Mesenchymal stem cell (in vitro differentiated cells and primary cell): ENCODE measurements around the gene TAS2R19.

ENCODE experiments used
- DNase-seq: peaks from one replicate; pipeline ENCODE4 v3.0.0-alpha.2; 2013
- H2AFZ ChIP-seq: one replicate; pipeline ENCODE4 v1.6.1; 2013; ENCODE audit warnings: low read depth, mild to moderate bottlenecking, control low read depth, inconsistent platforms, low read length, moderate library complexity
- H2AK5ac ChIP-seq: 2 replicates; pipeline ENCODE4 v1.6.1; 2013; ENCODE audit warnings: low read length, moderate library complexity, mild to moderate bottlenecking, inconsistent platforms; ENCODE audit not compliant: severe bottlenecking
- H2BK120ac ChIP-seq: one replicate; pipeline ENCODE4 v1.6.1; 2013; ENCODE audit warnings: low read depth, mild to moderate bottlenecking, inconsistent platforms, low read length, moderate library complexity
- H2BK12ac ChIP-seq, 2 experiments: one replicate each; pipeline ENCODE4 v1.6.1; 2013; ENCODE audit warnings: inconsistent platforms in 2 of 2, low read length in 2 of 2, mild to moderate bottlenecking in 2 of 2, moderate library complexity in 2 of 2, control low read depth in 1 of 2
- H2BK15ac ChIP-seq: one replicate; pipeline ENCODE4 v1.6.1; 2013; ENCODE audit warnings: mild to moderate bottlenecking, low read depth, inconsistent platforms; ENCODE audit not compliant: poor library complexity, severe bottlenecking
- H2BK5ac ChIP-seq: 2 replicates; pipeline ENCODE4 v1.6.1; 2013; ENCODE audit warnings: low read depth, mild to moderate bottlenecking, low read length, control low read depth, inconsistent platforms; ENCODE audit not compliant: poor library complexity, severe bottlenecking
- H3K14ac ChIP-seq, 2 experiments: one replicate each; pipeline ENCODE4 v1.6.1; 2013; ENCODE audit warnings: inconsistent platforms in 2 of 2, low read length in 2 of 2, control low read depth in 1 of 2, mild to moderate bottlenecking in 1 of 2, moderate library complexity in 1 of 2
- H3K18ac ChIP-seq, 2 experiments: one replicate each; pipeline ENCODE4 v1.6.1; 2013; ENCODE audit warnings: inconsistent platforms in 2 of 2, low read length in 2 of 2, control low read depth in 1 of 2, low read depth in 1 of 2, mild to moderate bottlenecking in 1 of 2
- H3K23ac ChIP-seq, 2 experiments: one replicate each; pipeline ENCODE4 v1.6.1; 2013; ENCODE audit warnings: inconsistent platforms in 2 of 2, low read length in 2 of 2, mild to moderate bottlenecking in 2 of 2, moderate library complexity in 2 of 2, control low read depth in 1 of 2
- H3K27ac ChIP-seq: 2 replicates; pipeline ENCODE4 v1.5.1; 2013; ENCODE audit warnings: mild to moderate bottlenecking, moderate library complexity, low read length, control low read depth, inconsistent platforms; ENCODE audit not compliant: poor library complexity, severe bottlenecking
- H3K27me3 ChIP-seq, 2 experiments: 2 replicates each; pipeline versions ENCODE4 v1.6.1 to v1.7.0; 2013; ENCODE audit warnings: low read length in 2 of 2, mild to moderate bottlenecking in 2 of 2, moderate library complexity in 2 of 2, control low read depth in 1 of 2, inconsistent platforms in 1 of 2; ENCODE audit not compliant: control insufficient read depth in 1 of 2, insufficient read depth in 1 of 2
- H3K36me3 ChIP-seq, 2 experiments: 2 replicates each; pipeline versions ENCODE4 v1.6.1 to v1.7.0; 2013; ENCODE audit warnings: low read length in 2 of 2, control low read depth in 1 of 2, inconsistent platforms in 1 of 2, low read depth in 1 of 2, mild to moderate bottlenecking in 1 of 2; ENCODE audit not compliant: insufficient read depth in 2 of 2, control insufficient read depth in 1 of 2
- H3K4ac ChIP-seq, 2 experiments: one replicate each; pipeline ENCODE4 v1.6.1; 2013; ENCODE audit warnings: inconsistent platforms in 2 of 2, low read length in 2 of 2, mild to moderate bottlenecking in 2 of 2, moderate library complexity in 2 of 2, control low read depth in 1 of 2, low read depth in 1 of 2
- H3K4me1 ChIP-seq: 2 replicates; pipeline ENCODE4 v1.6.1; 2013; ENCODE audit warnings: low read depth, low read length, control low read depth; ENCODE audit not compliant: control insufficient read depth, insufficient read depth
- H3K4me2 ChIP-seq: 2 replicates; pipeline ENCODE4 v1.6.1; 2013; ENCODE audit warnings: low read length, mild to moderate bottlenecking, inconsistent platforms; ENCODE audit not compliant: poor library complexity, severe bottlenecking
- H3K4me3 ChIP-seq, 2 experiments: 2 replicates each; pipeline versions ENCODE4 v1.5.1 to v1.7.0; 2013; ENCODE audit warnings: low read length in 2 of 2, mild to moderate bottlenecking in 2 of 2, control low read depth in 1 of 2, low read depth in 1 of 2; ENCODE audit not compliant: insufficient read depth in 1 of 2
- H3K79me1 ChIP-seq: replicated peaks from 2 replicates; pipeline ENCODE4 v1.6.1; 2013; ENCODE audit warnings: mild to moderate bottlenecking, control low read depth, low read length, inconsistent platforms; ENCODE audit not compliant: poor library complexity, severe bottlenecking
- H3K9ac ChIP-seq: 2 replicates; pipeline ENCODE4 v1.7.0; 2013; ENCODE audit warnings: mild to moderate bottlenecking, low read length, moderate library complexity
- H3K9me3 ChIP-seq: 2 replicates; pipeline ENCODE4 v1.7.0; 2013; ENCODE audit warnings: mild to moderate bottlenecking, low read length; ENCODE audit not compliant: control insufficient read depth
- H4K8ac ChIP-seq: one replicate; pipeline ENCODE4 v1.6.1; 2013; ENCODE audit warnings: inconsistent platforms, mild to moderate bottlenecking, low read length, moderate library complexity
- H4K91ac ChIP-seq: one replicate; pipeline ENCODE4 v1.6.1; 2013; ENCODE audit warnings: mild to moderate bottlenecking, low read length, inconsistent platforms
- WGBS: methylation state at CpG from one replicate; pipeline ENCODE4 v1.1.7; 2013; ENCODE audit warnings: mixed read lengths; 5-methylcytosine and 5-hydroxymethylcytosine counted together

TAS2R19 gene

GRCh38 chr12:11023387-11023786 lies 967 bp upstream of the TAS2R19 start:
- Histone ChIP-seq H3K14ac (no peak overlapping the region), H3K9ac (no peak overlapping the region), H3K4me3 (no peak overlapping the region), H3K4me2 (no peak overlapping the region), H3K23ac (no peak overlapping the region), H4K91ac (no peak overlapping the region), H2BK12ac (no peak overlapping the region), H3K4ac (no peak overlapping the region), H2AFZ (no peak overlapping the region), H2BK5ac (no peak overlapping the region), H2BK15ac (no peak overlapping the region), H3K4me1 (no peaks in the 10 kb centered on the region), H2AK5ac (no peak overlapping the region), H4K8ac (no peak overlapping the region), H3K36me3 (peaks cover 10 to 20% of the 10 kb centered on the region in 2 experiments), H3K27me3 (no peaks in the 10 kb centered on the region), H3K27ac (no peak overlapping the region), H3K79me1 (peaks cover 13% of the 10 kb centered on the region), H3K18ac (no peak overlapping the region), H3K9me3 (peaks cover 3% of the 10 kb centered on the region), H2BK120ac (no peak overlapping the region)
- no peak for DNase-seq
- 95% methylated on average over 2 of the region's 2 CpGs for whole genome bisulfite sequencing

GRCh38 chr12:11016937-11017336 lies 5.5 kb downstream of the TAS2R19 start:
- Histone ChIP-seq H3K79me1 (peaks cover 18% of the 10 kb centered on the region), H4K91ac (no peak overlapping the region), H3K18ac (no peak overlapping the region), H4K8ac (no peak overlapping the region), H2BK120ac (no peak overlapping the region), H3K9ac (no peak overlapping the region), H2BK5ac (no peak overlapping the region), H3K4me3 (no peak overlapping the region), H3K27me3 (no peaks in the 10 kb centered on the region), H3K4ac (no peak overlapping the region), H2BK12ac (no peak overlapping the region), H3K4me2 (no peak overlapping the region), H3K23ac (no peak overlapping the region), H3K14ac (no peak overlapping the region), H2AK5ac (no peak overlapping the region), H2BK15ac (no peak overlapping the region), H3K9me3 (no peaks in the 10 kb centered on the region), H2AFZ (no peak overlapping the region), H3K4me1 (peaks cover 2% of the 10 kb centered on the region), H3K27ac (no peak overlapping the region), H3K36me3 (peaks cover 4 to 6% of the 10 kb centered on the region in 2 experiments)
- no CpG with 5 or more reads among the region's 1 CpG for WGBS
- DNase-seq: no peak

GRCh38 chr12:11015775-11016430 lies 6.5 kb downstream of the TAS2R19 start:
- H3K14ac ChIP-seq: no peak overlapping the region
- H3K4me1 ChIP-seq: peaks cover 2% of the 10 kb centered on the region
- H3K23ac ChIP-seq: no peak overlapping the region
- H3K36me3 ChIP-seq: peaks cover 4 to 6% of the 10 kb centered on the region in 2 experiments
- no peak overlapping the region for H3K27ac ChIP-seq
- H2BK5ac ChIP-seq: no peak overlapping the region
- DNase-seq: no peak
- H3K18ac ChIP-seq: no peak overlapping the region
- H3K9ac ChIP-seq: no peak overlapping the region
- WGBS: 82% methylated on average over 4 of the region's 4 CpGs
- H2AFZ ChIP-seq: no peak overlapping the region
- H2BK120ac ChIP-seq: no peak overlapping the region
- H3K4me2 ChIP-seq: no peak overlapping the region
- H3K27me3 ChIP-seq: no peaks in the 10 kb centered on the region
- peaks cover 18% of the 10 kb centered on the region for H3K79me1 ChIP-seq
- H4K91ac ChIP-seq: no peak overlapping the region
- no peaks in the 10 kb centered on the region for H3K9me3 ChIP-seq
- H2BK12ac ChIP-seq: no peak overlapping the region
- no peak overlapping the region for H2AK5ac ChIP-seq
- H3K4me3 ChIP-seq: no peak overlapping the region
- no peak overlapping the region for H4K8ac ChIP-seq
- H3K4ac ChIP-seq: no peak overlapping the region
- H2BK15ac ChIP-seq: no peak overlapping the region

- H2BK120ac ChIP-seq: no peak overlapping the region
- H3K36me3 ChIP-seq: peaks cover 4 to 6% of the 10 kb centered on the region in 2 experiments
Observed at GRCh38 chr12:11014234-11014633, 8.2 kb downstream of the TAS2R19 start.

More at GRCh38 chr12:11014234-11014633, 8.2 kb downstream of the TAS2R19 start:
- Histone ChIP-seq H3K4me1 (peaks cover 2% of the 10 kb centered on the region), H4K91ac (no peak overlapping the region), H2BK5ac (no peak overlapping the region), H2BK12ac (no peak overlapping the region), H3K9me3 (no peaks in the 10 kb centered on the region), H2BK15ac (no peak overlapping the region), H3K9ac (no peak overlapping the region), H2AK5ac (no peak overlapping the region), H3K4ac (no peak overlapping the region), H3K4me2 (no peak overlapping the region), H3K79me1 (peaks cover 17% of the 10 kb centered on the region), H3K27ac (no peak overlapping the region), H3K14ac (no peak overlapping the region), H3K4me3 (no peak overlapping the region), H2AFZ (no peak overlapping the region), H3K27me3 (no peaks in the 10 kb centered on the region), H3K23ac (no peak overlapping the region), H3K18ac (no peak overlapping the region), H4K8ac (no peak overlapping the region)
- no peak for DNase-seq
